ENCODE data around the gene MRPL48. TPM values are rescaled to one million over a fixed set of nuclear protein-coding genes. Genes with fewer than 3 reads are reported as not detected.

Gene MRPL48
- polyA plus RNA-seq, 1 of the 3 experiments (the other 2 are of a cell fraction) = 29.2 TPM

- Histone ChIP-seq H3K4me2 (no peak overlapping the region), H3K27ac (ENCODE audit: low read depth in 2 of 2, low read length in 1 of 2) (no peak overlapping the region), H4K20me1 (ENCODE audit: insufficient read depth) (no peaks in the 10 kb centered on the region), H3K9ac (no peak overlapping the region), H3K27me3 (ENCODE audit: insufficient read depth) (no peaks in the 10 kb centered on the region), H2AFZ (ENCODE audit: low read depth) (no peak overlapping the region), H3K36me3 (replicated peaks in 1 of 2; ENCODE audit: control insufficient read depth in 1 of 2, insufficient read depth in 2 of 2, low read length in 1 of 2) (no peaks in the 10 kb centered on the region), H3K79me2 (ENCODE audit: insufficient read depth) (no peaks in the 10 kb centered on the region), H3K9me3 (no peaks in the 10 kb centered on the region), H3K9me2 (no peaks in the 10 kb centered on the region), H3K4me1 (ENCODE audit: control insufficient read depth in 1 of 2, insufficient read depth in 2 of 2, low read depth in 1 of 2, low read length in 1 of 2) (peaks cover 9 to 12% of the 10 kb centered on the region in 2 experiments), H3F3A (replicated peaks; ENCODE audit: insufficient read depth) (peaks cover 21% of the 10 kb centered on the region), H3K4me3 (ENCODE audit: low read depth in 2 of 2, low read length in 1 of 2) (no peak overlapping the region)
- ChIA-PET POLR2A (no interaction called here), CTCF (interaction anchor here (1.9 kb wide), 1 partner anchor 9 kb away, joined by 5 read pairs; no protein-coding TSS in a partner anchor)
- TF ChIP-seq FOSL2 (IDR thresholded peaks at IDR 0.05; ENCODE audit: borderline replicate concordance, low read depth) (no peak), CHD2 (IDR thresholded peaks at IDR 0.05; ENCODE audit: low read length, partially characterized antibody) (no peak), YY1 (IDR thresholded peaks at IDR 0.05; ENCODE audit: low read depth) (no peak), CTCF (IDR thresholded peaks at IDR 0.05) (no peak), RCOR1 (IDR thresholded peaks at IDR 0.05; ENCODE audit: low read length) (no peak), RAD21 (IDR thresholded peaks at IDR 0.05; ENCODE audit: low read length) (no peak), NFIC (IDR thresholded peaks at IDR 0.05; ENCODE audit: borderline replicate concordance) (no peak)
- TF ChIP-seq, protein P1, sequence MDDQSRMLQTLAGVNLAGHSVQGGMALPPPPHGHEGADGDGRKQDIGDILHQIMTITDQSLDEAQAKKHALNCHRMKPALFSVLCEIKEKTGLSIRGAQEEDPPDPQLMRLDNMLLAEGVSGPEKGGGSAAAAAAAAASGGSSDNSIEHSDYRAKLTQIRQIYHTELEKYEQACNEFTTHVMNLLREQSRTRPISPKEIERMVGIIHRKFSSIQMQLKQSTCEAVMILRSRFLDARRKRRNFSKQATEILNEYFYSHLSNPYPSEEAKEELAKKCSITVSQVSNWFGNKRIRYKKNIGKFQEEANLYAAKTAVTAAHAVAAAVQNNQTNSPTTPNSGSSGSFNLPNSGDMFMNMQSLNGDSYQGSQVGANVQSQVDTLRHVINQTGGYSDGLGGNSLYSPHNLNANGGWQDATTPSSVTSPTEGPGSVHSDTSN (IDR thresholded peaks at IDR 0.05) = no peak
- TF ChIP-seq, protein P2, sequence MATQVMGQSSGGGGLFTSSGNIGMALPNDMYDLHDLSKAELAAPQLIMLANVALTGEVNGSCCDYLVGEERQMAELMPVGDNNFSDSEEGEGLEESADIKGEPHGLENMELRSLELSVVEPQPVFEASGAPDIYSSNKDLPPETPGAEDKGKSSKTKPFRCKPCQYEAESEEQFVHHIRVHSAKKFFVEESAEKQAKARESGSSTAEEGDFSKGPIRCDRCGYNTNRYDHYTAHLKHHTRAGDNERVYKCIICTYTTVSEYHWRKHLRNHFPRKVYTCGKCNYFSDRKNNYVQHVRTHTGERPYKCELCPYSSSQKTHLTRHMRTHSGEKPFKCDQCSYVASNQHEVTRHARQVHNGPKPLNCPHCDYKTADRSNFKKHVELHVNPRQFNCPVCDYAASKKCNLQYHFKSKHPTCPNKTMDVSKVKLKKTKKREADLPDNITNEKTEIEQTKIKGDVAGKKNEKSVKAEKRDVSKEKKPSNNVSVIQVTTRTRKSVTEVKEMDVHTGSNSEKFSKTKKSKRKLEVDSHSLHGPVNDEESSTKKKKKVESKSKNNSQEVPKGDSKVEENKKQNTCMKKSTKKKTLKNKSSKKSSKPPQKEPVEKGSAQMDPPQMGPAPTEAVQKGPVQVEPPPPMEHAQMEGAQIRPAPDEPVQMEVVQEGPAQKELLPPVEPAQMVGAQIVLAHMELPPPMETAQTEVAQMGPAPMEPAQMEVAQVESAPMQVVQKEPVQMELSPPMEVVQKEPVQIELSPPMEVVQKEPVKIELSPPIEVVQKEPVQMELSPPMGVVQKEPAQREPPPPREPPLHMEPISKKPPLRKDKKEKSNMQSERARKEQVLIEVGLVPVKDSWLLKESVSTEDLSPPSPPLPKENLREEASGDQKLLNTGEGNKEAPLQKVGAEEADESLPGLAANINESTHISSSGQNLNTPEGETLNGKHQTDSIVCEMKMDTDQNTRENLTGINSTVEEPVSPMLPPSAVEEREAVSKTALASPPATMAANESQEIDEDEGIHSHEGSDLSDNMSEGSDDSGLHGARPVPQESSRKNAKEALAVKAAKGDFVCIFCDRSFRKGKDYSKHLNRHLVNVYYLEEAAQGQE (IDR thresholded peaks at IDR 0.05; ENCODE audit: low read depth, low read length) = no peak
- TF ChIP-seq, protein P3, sequence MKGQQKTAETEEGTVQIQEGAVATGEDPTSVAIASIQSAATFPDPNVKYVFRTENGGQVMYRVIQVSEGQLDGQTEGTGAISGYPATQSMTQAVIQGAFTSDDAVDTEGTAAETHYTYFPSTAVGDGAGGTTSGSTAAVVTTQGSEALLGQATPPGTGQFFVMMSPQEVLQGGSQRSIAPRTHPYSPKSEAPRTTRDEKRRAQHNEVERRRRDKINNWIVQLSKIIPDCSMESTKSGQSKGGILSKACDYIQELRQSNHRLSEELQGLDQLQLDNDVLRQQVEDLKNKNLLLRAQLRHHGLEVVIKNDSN (IDR thresholded peaks at IDR 0.05; ENCODE audit: borderline replicate concordance, low read depth) = no peak
- WGBS (ENCODE audit: low lambda C conversion rate) = 85% methylated on average over 4 of the region's 4 CpGs
- no peak for DNase-seq
Observed at GRCh38 chr11:73862986-73863385, 75.3 kb downstream of the MRPL48 start.
